Nephron (organoid): ENCODE data around the gene MTA3.

Experiments used
- H3K27ac Mint-ChIP-seq, 3 experiments: 2 replicates each; pipeline ENCODE4 v1.8.0; 2020; ENCODE audit warnings: mixed read lengths in 3 of 3, mild to moderate bottlenecking in 2 of 3, moderate library complexity in 1 of 3
- H3K27me3 Mint-ChIP-seq: 2 replicates; pipeline ENCODE4 v1.8.0; 2021; ENCODE audit warnings: low read depth, mild to moderate bottlenecking, moderate library complexity, mixed read lengths
- H3K36me3 Mint-ChIP-seq: 2 replicates; pipeline ENCODE4 v1.8.0; 2020; ENCODE audit warnings: low read depth, mixed read lengths
- H3K4me1 Mint-ChIP-seq: 2 replicates; pipeline ENCODE4 v1.8.0; 2020; ENCODE audit warnings: mixed read lengths
- H3K4me3 Mint-ChIP-seq, 3 experiments: 2 replicates each; pipeline ENCODE4 v1.8.0; 2020; ENCODE audit warnings: mild to moderate bottlenecking in 3 of 3, mixed read lengths in 3 of 3, moderate library complexity in 2 of 3
- H3K9me3 Mint-ChIP-seq: 2 replicates; pipeline ENCODE4 v1.8.0; 2020; ENCODE audit warnings: mixed read lengths
- CTCF ChIP-seq, 3 experiments: fragments of 200-600 bp; sonication (generic); IDR thresholded peaks; one replicate each; pipeline ENCODE4 v1.5.0; 2021; ENCODE audit warnings: antibody characterized with exemption in 3 of 3; ENCODE audit not compliant: unreplicated experiment in 3 of 3

Gene MTA3

DNA sequence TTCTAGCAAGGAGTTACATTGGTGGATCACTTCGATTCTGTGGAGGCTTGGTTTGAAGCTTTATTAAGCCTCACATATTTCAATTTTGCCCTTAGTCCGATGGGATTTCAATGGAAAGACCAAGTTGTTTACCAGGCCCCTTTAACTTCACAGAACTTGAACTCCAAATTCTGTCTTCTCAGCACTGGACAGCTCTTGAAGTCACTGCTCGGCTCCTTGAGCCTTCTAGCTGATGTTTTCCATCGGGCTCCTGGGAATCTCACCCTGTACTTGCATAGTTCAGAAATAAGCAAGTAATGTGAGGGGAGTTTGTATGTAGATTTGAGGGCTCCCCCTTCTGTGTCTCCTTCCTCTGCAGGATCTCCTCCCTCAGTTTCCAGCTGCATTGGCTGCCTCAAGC, 180.4 kb downstream of the MTA3 start:
- no peak overlapping the region for H3K27ac Mint-ChIP-seq
- TF ChIP-seq CTCF (IDR thresholded peaks at IDR 0.05; ENCODE audit: unreplicated experiment in 3 of 3), result no peak
- peaks cover 28% of the 10 kb centered on the region for H3K4me1 Mint-ChIP-seq

GRCh38 chr2:42752314-42752713, 183.9 kb downstream of the MTA3 start:
- H3K36me3 Mint-ChIP-seq, result peaks cover 29% of the 10 kb centered on the region
- no peak overlapping the region for H3K27ac Mint-ChIP-seq
- H3K27me3 Mint-ChIP-seq, result no peaks in the 10 kb centered on the region
- no peak for TF ChIP-seq CTCF (IDR thresholded peaks at IDR 0.05; ENCODE audit: unreplicated experiment in 3 of 3)
- no peak overlapping the region for H3K4me3 Mint-ChIP-seq
- no peaks in the 10 kb centered on the region for H3K9me3 Mint-ChIP-seq
- H3K4me1 Mint-ChIP-seq, result peaks cover 55% of the 10 kb centered on the region

More for the DNA sequence above, 180.4 kb downstream of the MTA3 start:
- Mint-ChIP-seq H3K4me3 (no peak overlapping the region), H3K9me3 (no peaks in the 10 kb centered on the region), H3K27me3 (no peaks in the 10 kb centered on the region), H3K36me3 (peaks cover 33% of the 10 kb centered on the region)

DNA sequence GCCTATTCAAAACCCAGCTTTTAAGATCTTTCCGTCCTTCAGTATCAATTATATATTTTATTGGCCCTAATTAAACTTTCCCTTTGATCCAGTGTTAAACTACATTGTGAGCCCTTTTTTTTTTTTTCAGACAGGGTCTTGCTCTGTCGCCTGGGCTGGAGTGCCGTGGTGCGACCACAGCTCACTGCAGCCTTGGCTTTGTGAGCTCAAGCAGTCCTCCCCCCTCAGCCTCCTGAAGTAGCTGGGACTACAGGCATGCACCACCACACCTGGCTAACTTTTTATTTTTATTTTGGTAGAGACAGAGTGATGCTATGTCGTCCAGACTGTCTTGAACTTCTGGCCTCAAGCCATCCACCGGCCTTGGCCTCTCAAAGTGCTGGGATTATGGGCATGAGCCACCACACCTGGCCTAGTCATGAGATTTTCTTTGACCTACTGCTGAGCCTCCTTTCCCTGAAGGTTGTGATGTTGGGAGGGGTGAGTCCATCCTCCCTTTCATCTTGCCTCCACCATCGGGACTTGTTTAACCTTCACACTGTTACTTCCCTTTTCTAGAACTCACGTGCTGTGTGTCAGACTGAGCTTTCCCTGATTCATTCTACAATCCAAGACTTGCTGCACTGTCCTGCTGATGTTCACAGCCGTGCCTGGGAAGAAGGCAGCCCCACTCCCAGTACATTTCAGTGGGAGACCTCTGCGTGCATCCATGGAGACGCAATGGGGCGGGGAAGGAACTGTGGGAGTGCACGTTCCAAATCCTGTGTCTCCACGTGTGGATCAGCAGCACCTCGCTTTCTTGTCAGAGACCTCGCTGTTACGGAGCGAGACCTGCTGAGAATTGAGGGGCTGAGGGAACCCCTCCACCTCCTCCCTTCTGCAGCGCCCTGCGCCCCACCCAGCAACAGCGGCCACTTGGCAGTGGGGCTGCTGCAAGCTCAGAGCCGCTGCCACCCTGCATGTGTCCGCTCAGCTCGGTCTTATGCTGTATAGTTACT, 184.7 kb downstream of the MTA3 start:
- no peak for TF ChIP-seq CTCF (IDR thresholded peaks at IDR 0.05; ENCODE audit: unreplicated experiment in 3 of 3)
- no peak overlapping the region for H3K4me3 Mint-ChIP-seq
- H3K9me3 Mint-ChIP-seq, result no peaks in the 10 kb centered on the region
- peaks cover 60% of the 10 kb centered on the region for H3K4me1 Mint-ChIP-seq
- H3K27ac Mint-ChIP-seq, result peak overlapping the region; percentile 79 to 86 (median 79)
- H3K27me3 Mint-ChIP-seq, result no peaks in the 10 kb centered on the region
- peaks cover 28% of the 10 kb centered on the region for H3K36me3 Mint-ChIP-seq

DNA sequence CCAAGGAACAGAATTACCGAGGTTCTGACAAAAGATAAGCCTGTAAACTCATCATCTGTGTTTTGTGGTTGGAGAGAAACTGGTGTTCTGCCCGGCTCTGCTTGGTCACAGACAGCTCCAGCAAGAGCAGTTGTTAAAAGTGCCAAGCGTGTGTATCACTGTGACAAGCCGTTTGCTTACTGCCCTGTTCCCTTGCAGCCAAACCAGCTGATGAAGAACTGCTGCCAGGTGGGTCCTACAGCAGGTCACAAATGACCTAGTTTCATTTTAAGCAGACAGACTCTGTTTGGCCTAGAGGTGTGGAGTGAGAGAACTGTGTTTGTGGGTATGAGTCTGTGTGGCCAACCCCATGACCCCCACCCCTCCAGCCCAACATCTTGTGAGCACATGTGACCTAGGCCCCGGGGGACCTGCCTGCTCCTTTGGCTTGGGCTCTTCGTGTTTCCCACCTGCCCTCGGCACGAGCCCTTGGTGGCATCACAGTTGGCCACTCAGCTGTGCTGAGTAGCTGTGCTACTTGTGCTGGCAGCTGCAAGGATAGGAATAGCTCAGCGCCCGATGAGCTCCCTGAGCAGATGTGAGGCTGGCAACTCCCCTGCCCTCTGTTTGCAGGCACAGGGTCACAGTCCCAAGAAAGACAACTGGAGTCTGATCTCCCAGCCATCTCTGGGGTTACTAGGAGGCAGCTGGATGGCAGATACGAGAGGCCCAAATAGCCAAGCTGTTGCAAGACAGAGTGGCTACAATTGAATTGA, 185.8 kb downstream of the MTA3 start:
- Mint-ChIP-seq H3K36me3 (peaks cover 27% of the 10 kb centered on the region), H3K9me3 (no peaks in the 10 kb centered on the region), H3K27ac (peak overlapping the region; percentile 79 to 86 (median 79)), H3K4me1 (peaks cover 70% of the 10 kb centered on the region), H3K4me3 (peak overlapping the region in 2 of 3 experiments; percentile 27 to 70), H3K27me3 (no peaks in the 10 kb centered on the region)
- no peak for TF ChIP-seq CTCF (IDR thresholded peaks at IDR 0.05; ENCODE audit: unreplicated experiment in 3 of 3)

DNA sequence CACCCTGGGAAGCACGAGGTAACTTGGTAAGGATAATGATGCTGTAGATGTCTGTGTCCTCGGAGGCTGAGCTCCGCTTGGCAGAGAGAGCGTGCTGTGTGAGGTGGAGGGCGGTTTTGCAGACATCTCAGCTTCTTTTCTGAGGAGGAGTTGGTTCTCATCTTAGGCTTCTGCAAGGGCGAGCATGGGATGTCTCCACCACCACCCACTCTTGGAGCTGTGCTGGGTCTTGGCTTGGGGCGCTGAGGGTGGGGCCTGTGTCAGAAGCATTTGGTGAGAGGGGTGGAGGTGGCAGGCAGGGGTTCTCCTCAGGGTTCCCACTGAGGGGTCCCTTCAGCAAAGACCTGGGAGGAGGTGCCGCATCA, 186.3 kb downstream of the MTA3 start:
- peak overlapping the region in 2 of 3 experiments; percentile 27 to 70 for H3K4me3 Mint-ChIP-seq
- H3K27me3 Mint-ChIP-seq, result no peaks in the 10 kb centered on the region
- no peak for TF ChIP-seq CTCF (IDR thresholded peaks at IDR 0.05; ENCODE audit: unreplicated experiment in 3 of 3)
- H3K9me3 Mint-ChIP-seq, result no peaks in the 10 kb centered on the region
- H3K4me1 Mint-ChIP-seq, result peaks cover 73% of the 10 kb centered on the region
- H3K27ac Mint-ChIP-seq, result peak overlapping the region; percentile 79 to 86 (median 79)
- peaks cover 29% of the 10 kb centered on the region for H3K36me3 Mint-ChIP-seq
